ENCODE measurements around the gene MESP2.
"Not testable (repeated sequence)": the region's sequence is repeated elsewhere in the genome, so short reads cannot be mapped to it uniquely, and the experiment has no call there.

The MESP2 gene

GRCh38 chr15:89781891-89782618, 5.9 kb downstream of the MESP2 start:
- DNase-seq, result no peak

GRCh38 chr15:89782619-89782950, 6.5 kb downstream of the MESP2 start:
- not testable (repeated sequence) for DNase-seq

- DNase-seq, result no peak
These were observed 7.2 kb downstream of the MESP2 start for GRCh38 chr15:89783111-89783860.

- DNase-seq, result no peak
These were observed 7.9 kb downstream of the MESP2 start for GRCh38 chr15:89783861-89784685.

- DNase-seq, result no peak
These were observed 8.5 kb downstream of the MESP2 start for GRCh38 chr15:89784686-89784960.

- no peak for DNase-seq
These were observed 9.1 kb downstream of the MESP2 start for GRCh38 chr15:89785064-89785773.

GRCh38 chr15:89785774-89786140, 9.6 kb downstream of the MESP2 start:
- no peak for DNase-seq

- DNase-seq, result no peak
These were observed 11.8 kb downstream of the MESP2 start for GRCh38 chr15:89787944-89788343.

GRCh38 chr15:89788585-89788984, 12.5 kb downstream of the MESP2 start:
- not testable (repeated sequence) for DNase-seq

GRCh38 chr15:89790206-89790605, 14.1 kb downstream of the MESP2 start:
- DNase-seq, result no peak

- DNase-seq, result no peak
These were observed 14.5 kb downstream of the MESP2 start for GRCh38 chr15:89790661-89791060.

GRCh38 chr15:89792106-89792805, 16.1 kb downstream of the MESP2 start:
- no peak for DNase-seq

- no peak for DNase-seq
These were observed 18.6 kb downstream of the MESP2 start for GRCh38 chr15:89794627-89795241.

- DNase-seq, result no peak
These were observed 19.9 kb downstream of the MESP2 start for GRCh38 chr15:89795996-89796395.

GRCh38 chr15:89797678-89798201, 21.6 kb downstream of the MESP2 start:
- no peak for DNase-seq

GRCh38 chr15:89799011-89799911, 23.1 kb downstream of the MESP2 start:
- no peak for DNase-seq

GRCh38 chr15:89799918-89800498, 23.9 kb downstream of the MESP2 start:
- DNase-seq, result no peak

- DNase-seq, result no peak
These were observed 25.5 kb downstream of the MESP2 start for GRCh38 chr15:89801471-89802195.

GRCh38 chr15:89802231-89802928, 26.2 kb downstream of the MESP2 start:
- DNase-seq, result no peak
